DND-41 (cell line): ENCODE data around the gene ECE2.

Experiments
- EZH2 ChIP-seq: IDR thresholded peaks from 3 replicates; pipeline ENCODE4 v1.6.1; 2012; ENCODE audit warnings: borderline replicate concordance, low read depth, mild to moderate bottlenecking, moderate library complexity, low read length, inconsistent platforms; ENCODE audit not compliant: severe bottlenecking
- TF ChIP-seq, protein P1 (sequence below): IDR thresholded peaks from 2 replicates; pipeline ENCODE4 v1.5.1; 2012; ENCODE audit warnings: borderline replicate concordance, low read length, moderate library complexity, mild to moderate bottlenecking; ENCODE audit not compliant: poor library complexity, severe bottlenecking; ENCODE audit errors: extremely low read depth

DNA sequence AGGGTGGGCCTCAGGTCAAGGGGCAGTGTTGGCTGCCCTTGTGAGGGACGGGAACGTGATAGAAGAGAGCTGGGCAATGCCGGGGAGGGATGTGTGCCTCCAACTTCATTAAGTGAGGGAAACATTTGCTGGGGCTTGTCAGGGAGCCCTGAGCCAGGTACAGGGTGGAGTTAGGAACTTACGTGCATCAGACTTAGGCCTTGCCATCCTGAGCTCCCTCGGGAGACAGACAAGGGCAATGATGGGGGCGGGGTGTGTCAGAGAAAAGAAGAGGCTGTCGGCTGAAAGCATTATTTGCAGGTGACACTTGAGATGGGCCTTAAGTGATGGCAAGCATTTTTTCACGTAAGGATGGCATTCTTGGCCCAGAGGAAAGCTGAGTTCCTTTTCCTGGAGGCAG, 63.2 kb downstream of the ECE2 start:
- TF ChIP-seq, protein P1, sequence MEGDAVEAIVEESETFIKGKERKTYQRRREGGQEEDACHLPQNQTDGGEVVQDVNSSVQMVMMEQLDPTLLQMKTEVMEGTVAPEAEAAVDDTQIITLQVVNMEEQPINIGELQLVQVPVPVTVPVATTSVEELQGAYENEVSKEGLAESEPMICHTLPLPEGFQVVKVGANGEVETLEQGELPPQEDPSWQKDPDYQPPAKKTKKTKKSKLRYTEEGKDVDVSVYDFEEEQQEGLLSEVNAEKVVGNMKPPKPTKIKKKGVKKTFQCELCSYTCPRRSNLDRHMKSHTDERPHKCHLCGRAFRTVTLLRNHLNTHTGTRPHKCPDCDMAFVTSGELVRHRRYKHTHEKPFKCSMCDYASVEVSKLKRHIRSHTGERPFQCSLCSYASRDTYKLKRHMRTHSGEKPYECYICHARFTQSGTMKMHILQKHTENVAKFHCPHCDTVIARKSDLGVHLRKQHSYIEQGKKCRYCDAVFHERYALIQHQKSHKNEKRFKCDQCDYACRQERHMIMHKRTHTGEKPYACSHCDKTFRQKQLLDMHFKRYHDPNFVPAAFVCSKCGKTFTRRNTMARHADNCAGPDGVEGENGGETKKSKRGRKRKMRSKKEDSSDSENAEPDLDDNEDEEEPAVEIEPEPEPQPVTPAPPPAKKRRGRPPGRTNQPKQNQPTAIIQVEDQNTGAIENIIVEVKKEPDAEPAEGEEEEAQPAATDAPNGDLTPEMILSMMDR, result no peak
- no peak for TF ChIP-seq EZH2
